ENCODE data around the gene VPS13D. TPM values are rescaled to one million over a fixed set of nuclear protein-coding genes. Genes with fewer than 3 reads are reported as not detected.

The VPS13D gene
- total and polyA plus RNA-seq, 2 of the 4 experiments (the other 2 are of a cell fraction): 9.0 to 16.3 TPM

GRCh38 chr1:12548279-12548972 is 318.6 kb downstream of the VPS13D start:
- Histone ChIP-seq H3K36me3 (ENCODE audit: control insufficient read depth, insufficient read depth, low read length) (no peaks in the 10 kb centered on the region), H3K27ac (ENCODE audit: insufficient read depth, low read length) (no peak overlapping the region), H3K9me1 (ENCODE audit: insufficient read depth, low read length) (peaks cover 4% of the 10 kb centered on the region), H3K9ac (ENCODE audit: low read depth, low read length) (no peak overlapping the region), H2AK5ac (ENCODE audit: low read depth, low read length) (peak overlapping the region; percentile 66; the same call in 1 of the 2 replicates), H3K79me1 (ENCODE audit: low read depth in 1 of 2, low read length in 2 of 2) (no peaks in the 10 kb centered on the region), H3K9me3 (ENCODE audit: control insufficient read depth, insufficient read depth, low read length) (no peaks in the 10 kb centered on the region), H3K4me3 (ENCODE audit: insufficient read depth, low read depth, low read length) (no peak overlapping the region), H3K4me1 (ENCODE audit: control insufficient read depth, insufficient read depth, low read length) (peaks cover 17% of the 10 kb centered on the region), H3K56ac (ENCODE audit: extremely low read depth, insufficient read depth, low read length) (no peak overlapping the region), H2BK120ac (ENCODE audit: low read depth, low read length) (peak overlapping the region; percentile 92; the same call in 1 of the 2 replicates), H4K20me1 (ENCODE audit: insufficient read depth, low read length) (no peaks in the 10 kb centered on the region), H2BK5ac (ENCODE audit: low read depth, low read length, poor library complexity, severe bottlenecking) (no peak overlapping the region), H3K4me2 (ENCODE audit: low read depth, low read length) (no peak overlapping the region), H4K91ac (ENCODE audit: insufficient read depth, low read depth, low read length) (peak overlapping the region; percentile 35), H3K14ac (replicated peaks; ENCODE audit: low read depth, low read length) (no peak overlapping the region), H3K23ac (ENCODE audit: low read depth, low read length) (no peak overlapping the region), H3K18ac (ENCODE audit: low read depth, low read length) (no peak overlapping the region; the same call in 1 of the 2 replicates), H2BK20ac (ENCODE audit: low read depth, low read length) (no peak overlapping the region), H4K5ac (ENCODE audit: low read depth, low read length) (no peak overlapping the region), H3K27me3 (ENCODE audit: control insufficient read depth, insufficient read depth, low read length) (peaks cover 7% of the 10 kb centered on the region; the same call in 1 of the 2 replicates), H2AFZ (replicated peaks; ENCODE audit: low read length, poor library complexity) (no peak overlapping the region), H2AK9ac (replicated peaks; ENCODE audit: low read depth, low read length, poor library complexity) (no peak overlapping the region), H2BK15ac (ENCODE audit: low read depth, low read length) (peak overlapping the region; percentile 21; the same call in 2 of the 3 replicates), H4K8ac (ENCODE audit: low read depth in 2 of 2, low read length in 2 of 2) (no peak overlapping the region), H3K4ac (ENCODE audit: low read depth, low read length) (peak overlapping the region; percentile 88)
- DNase-seq (no peak), ATAC-seq (ENCODE audit: low read depth) (no peak)
- 80% methylated on average over 1 of the region's 14 CpGs; no CpG with 5 or more reads in 1 of the 2 experiments for WGBS, 2 experiments (ENCODE audit: extremely low coverage in 2 of 2, insufficient read length in 1 of 2)
- no TSS peak for BruUV-seq (replicated peaks)
- CTCF ChIA-PET: no interaction called here
- in situ Hi-C loops (cut with MboI; ENCODE audit: low sequenced_read_pairs) (no loop called here), dilution Hi-C loops (cut with HindIII; ENCODE audit: low sequenced_read_pairs, unreplicated experiment) (no loop called here), intact Hi-C loops (cut with micrococcal nuclease) (no loop called here)
- TF ChIP-seq POLR2A (IDR thresholded peaks at IDR 0.05; ENCODE audit: low read depth, low read length): no peak
- no peak for TF ChIP-seq USF2 (IDR thresholded peaks at IDR 0.05; ENCODE audit: low read depth, low read length)
- TF ChIP-seq NFE2L2 (IDR thresholded peaks at IDR 0.05; ENCODE audit: low read depth, low read length): no peak
- TF ChIP-seq RAD21 (IDR thresholded peaks at IDR 0.05; ENCODE audit: low read length): no peak
- no peak for TF ChIP-seq RFX5 (IDR thresholded peaks at IDR 0.05; ENCODE audit: low read depth, low read length)
- TF ChIP-seq CHD1 (IDR thresholded peaks at IDR 0.05; ENCODE audit: low read depth, low read length): no peak
- no peak for TF ChIP-seq CTCF (conservative IDR thresholded peaks at IDR 0.05; ENCODE audit: low read depth, low read length)
- no peak for TF ChIP-seq MXI1 (IDR thresholded peaks at IDR 0.05; ENCODE audit: borderline replicate concordance, low read depth, low read length)
- TF ChIP-seq FOS (IDR thresholded peaks at IDR 0.05; ENCODE audit: low read depth, low read length): no peak
- no peak for TF ChIP-seq CEBPB (IDR thresholded peaks at IDR 0.05; ENCODE audit: low read depth, low read length)
- POLR2A ChIA-PET (ENCODE audit: unreplicated experiment): no interaction called here
